Coronary artery (tissue), 2 donors: ENCODE results near the gene ZNF441.

Source experiments
- DNase-seq: peaks from one replicate; pipeline ENCODE4 v3.0.0-alpha.2; 2017; ENCODE audit warnings: low spot score
- H3K27ac ChIP-seq, 2 donors: fragments of 200-600 bp; sonication (generic); one replicate each; pipeline ENCODE4 v1.5.1; 2016 to 2019
- H3K4me3 ChIP-seq: fragments of 200-600 bp; sonication (generic); 2 replicates; pipeline ENCODE4 v1.5.1; 2016; ENCODE audit warnings: mild to moderate bottlenecking, moderate library complexity
- CTCF ChIP-seq: fragments of 200-600 bp; sonication (generic); IDR thresholded peaks from one replicate; pipeline ENCODE4 v1.5.1; 2019; ENCODE audit warnings: antibody characterized with exemption

Gene ZNF441

GRCh38 chr19:11798391-11799330, 31.9 kb downstream of the ZNF441 start, which contains the start of gene ZNF491:
ZNF491 (plus strand) TSS chr19:11798523; CDS start chr19:11805954, 7,431 bp downstream.
- peak within 1 kb of the TSS; percentile 81 for H3K4me3 ChIP-seq
- TF ChIP-seq CTCF, result no peak
- DNase-seq, result peak; percentile 94
- peak within 1 kb of the TSS; percentile 66 to 84 for H3K27ac ChIP-seq

- no peak overlapping the region for H3K27ac ChIP-seq
- DNase-seq, result no peak
- H3K4me3 ChIP-seq, result no peak overlapping the region
- TF ChIP-seq CTCF, result no peak
Observed at GRCh38 chr19:11806354-11807098, 39.7 kb downstream of the ZNF441 start.

DNA sequence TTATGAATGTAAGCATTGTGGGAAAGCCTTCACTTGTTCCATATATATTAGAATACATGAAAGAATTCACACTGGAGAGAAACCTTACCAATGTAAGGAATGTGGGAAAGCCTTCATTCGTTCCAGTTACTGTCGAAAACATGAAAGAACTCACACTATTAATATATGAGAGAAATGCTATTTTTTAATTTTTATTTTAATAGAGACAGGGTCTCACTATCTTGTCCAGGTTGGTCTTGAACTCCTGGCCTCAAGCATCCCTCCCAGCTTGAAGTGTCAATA, 40.2 kb downstream of the ZNF441 start:
- H3K4me3 ChIP-seq, result no peak overlapping the region
- TF ChIP-seq CTCF, result no peak
- no peak overlapping the region for H3K27ac ChIP-seq

DNA sequence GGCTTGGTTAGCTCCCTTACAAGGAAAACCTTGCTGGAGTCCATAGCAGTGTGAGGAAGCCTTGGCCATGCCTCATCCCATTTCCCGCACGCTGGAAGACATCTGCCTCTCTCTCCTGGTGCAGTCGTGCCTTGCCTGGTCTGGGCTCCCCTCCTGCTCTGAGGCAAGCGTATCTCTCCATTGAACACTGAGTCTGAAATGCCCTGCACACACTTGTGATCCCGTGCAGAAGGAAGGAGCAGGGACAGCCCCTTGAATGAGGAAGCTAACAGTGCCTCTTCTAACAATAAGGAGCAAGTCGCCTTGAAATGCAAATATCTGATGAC, 46.9 kb downstream of the ZNF441 start:
- peak overlapping the region in 1 of 2 donors; percentile 95 for H3K27ac ChIP-seq
- H3K4me3 ChIP-seq, result peak overlapping the region; percentile 96
- TF ChIP-seq CTCF, result no peak
- DNase-seq, result no peak

More for the DNA sequence above, 40.2 kb downstream of the ZNF441 start:
- no peak for DNase-seq

DNA sequence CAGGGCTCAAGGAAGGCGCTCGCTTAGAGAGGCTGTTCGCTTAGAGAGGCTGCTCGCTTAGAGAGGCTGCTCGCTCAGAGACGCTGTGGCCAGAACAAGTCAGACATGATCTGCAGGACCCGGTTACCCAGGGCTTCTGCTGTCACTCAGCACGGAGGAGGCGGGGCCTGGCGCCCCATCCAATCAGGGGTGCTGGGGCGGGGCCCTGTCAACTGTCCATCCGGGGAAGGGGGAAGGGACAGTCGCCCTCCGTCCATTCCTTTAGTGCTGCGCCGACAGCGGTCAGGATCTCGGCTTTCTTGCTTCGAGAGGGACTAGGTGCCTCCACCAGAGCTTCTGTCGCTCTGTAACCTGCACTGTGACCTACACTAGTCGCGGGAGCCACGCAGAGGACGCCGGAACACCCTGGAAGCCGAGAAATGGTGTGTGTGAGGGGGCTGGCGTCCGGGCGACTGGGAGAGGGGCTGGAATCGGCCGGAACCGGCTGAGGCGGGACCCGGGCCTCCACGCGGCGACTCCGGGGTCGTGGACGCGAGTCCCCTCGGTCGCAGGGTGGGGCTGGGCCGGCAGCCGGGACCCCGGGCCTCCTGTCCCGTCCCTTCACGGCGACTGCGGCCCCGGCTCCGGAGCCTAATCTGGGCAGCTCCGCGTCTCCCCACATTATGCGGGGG, 47.4 kb downstream of the ZNF441 start, which contains the start of gene ZNF440:
TSS of gene ZNF440 (plus strand) at position 245 of the 671 bp plus-strand sequence. CDS start at position 420, 175 bp downstream.
- Histone ChIP-seq H3K27ac (peak within 1 kb of the TSS; percentile 81 to 95), H3K4me3 (peak within 1 kb of the TSS; percentile 96)
- no peak for TF ChIP-seq CTCF
- DNase-seq, result peak; percentile 98

- no peak for DNase-seq
Observed at GRCh38 chr19:11814700-11815035, 47.9 kb downstream of the ZNF441 start.

More at GRCh38 chr19:11814700-11815035, 47.9 kb downstream of the ZNF441 start:
- Histone ChIP-seq H3K4me3 (peak overlapping the region; percentile 96), H3K27ac (peak overlapping the region; percentile 81 to 95)
- no peak for TF ChIP-seq CTCF
